Hepatocyte (in vitro differentiated cells): Measurements from ENCODE around the gene NFYC. TPM values are rescaled to one million over a fixed set of nuclear protein-coding genes. Genes with fewer than 3 reads are reported as not detected.

Source experiments
- DNase-seq: peaks from one replicate; pipeline ENCODE4 v3.0.0-alpha.2; 2016; ENCODE audit warnings: low spot score
- H2AFZ ChIP-seq: fragments of 200-600 bp; sonication (generic); 2 replicates; pipeline ENCODE4 v1.6.0; 2016; ENCODE audit warnings: antibody characterized with exemption, mild to moderate bottlenecking
- H3K27ac ChIP-seq: fragments of 200-600 bp; sonication (generic); 2 replicates; pipeline ENCODE4 v1.5.1; 2016; ENCODE audit warnings: mild to moderate bottlenecking
- H3K27me3 ChIP-seq: fragments of 200-600 bp; sonication (generic); 2 replicates; pipeline ENCODE4 v1.6.1; 2016
- H3K36me3 ChIP-seq: fragments of 200-600 bp; sonication (generic); replicated peaks from 2 replicates; pipeline ENCODE4 v1.5.1; 2016; ENCODE audit warnings: low read depth; ENCODE audit not compliant: insufficient read depth
- H3K4me1 ChIP-seq: fragments of 200-600 bp; sonication (generic); 2 replicates; pipeline ENCODE4 v1.5.1; 2016; ENCODE audit warnings: mild to moderate bottlenecking, moderate library complexity; ENCODE audit not compliant: insufficient read depth
- H3K4me2 ChIP-seq: fragments of 200-600 bp; sonication (generic); 2 replicates; pipeline ENCODE4 v1.6.0; 2016
- H3K4me3 ChIP-seq: fragments of 200-600 bp; sonication (generic); 2 replicates; pipeline ENCODE4 v1.5.1; 2016; ENCODE audit warnings: mild to moderate bottlenecking
- H3K79me2 ChIP-seq: fragments of 200-600 bp; sonication (generic); 2 replicates; pipeline ENCODE4 v1.6.0; 2017; ENCODE audit warnings: mild to moderate bottlenecking
- H3K9me2 ChIP-seq: fragments of 200-600 bp; sonication (generic); replicated peaks from 2 replicates; pipeline ENCODE4 v1.6.0; 2017; ENCODE audit warnings: mild to moderate bottlenecking; ENCODE audit not compliant: insufficient read depth
- H3K9me3 ChIP-seq: fragments of 200-600 bp; sonication (generic); 2 replicates; pipeline ENCODE4 v1.5.1; 2016; ENCODE audit warnings: low read depth, mild to moderate bottlenecking
- H4K20me1 ChIP-seq: fragments of 200-600 bp; sonication (generic); 2 replicates; pipeline ENCODE4 v1.6.0; 2016; ENCODE audit warnings: mild to moderate bottlenecking; ENCODE audit not compliant: insufficient read depth, poor library complexity, severe bottlenecking
- CTCF ChIP-seq: fragments of 200-600 bp; sonication (generic); IDR thresholded peaks from 2 replicates; pipeline ENCODE4 v1.5.1; 2016; ENCODE audit warnings: antibody characterized with exemption, mild to moderate bottlenecking; ENCODE audit not compliant: poor library complexity
- EZH2 ChIP-seq: fragments of 200-600 bp; sonication (generic); IDR thresholded peaks from 2 replicates; pipeline ENCODE4 v1.6.1; 2016; ENCODE audit warnings: antibody characterized with exemption, mild to moderate bottlenecking, borderline replicate concordance
- EZH2phosphoT487 ChIP-seq: fragments of 200-600 bp; sonication (generic); IDR thresholded peaks from one replicate; pipeline ENCODE4 v1.6.1; 2018; ENCODE audit warnings: antibody characterized with exemption, mild to moderate bottlenecking, low read depth, moderate library complexity; ENCODE audit not compliant: unreplicated experiment, severe bottlenecking
- WGBS: methylation state at CpG from one replicate; pipeline ENCODE4 v1.1.6; 2016; ENCODE audit warnings: low lambda C conversion rate; ENCODE audit errors: missing lambda C conversion rate; 5-methylcytosine and 5-hydroxymethylcytosine counted together
- polyA plus RNA-seq: library from polyadenylated mRNA; unstranded; fragments of >200 nt; fragmentation: Nextera tagmentation; extraction: Ambion mirVana; gene quantifications from 2 replicates; pipeline ENCODE4 v1.2.1, GENCODE V29; 2016
- total RNA-seq: library from RNA; depleted of rRNA; stranded (reverse); fragments of >200 nt; gene quantifications from 2 replicates; pipeline ENCODE4 v1.2.3, GENCODE V29; 2014

The NFYC gene
- total and polyA plus RNA-seq, 2 experiments from 2014 or later: 44.1 to 52.5 TPM

GRCh38 chr1:40648200-40648599, 43.3 kb upstream of the NFYC start:
- WGBS: 67% methylated on average over 3 of the region's 3 CpGs
- H3K4me1 ChIP-seq: no peaks in the 10 kb centered on the region

GRCh38 chr1:40648928-40649591, 42.4 kb upstream of the NFYC start:
- Histone ChIP-seq H2AFZ (no peak overlapping the region), H3K4me1 (no peaks in the 10 kb centered on the region), H3K36me3 (no peaks in the 10 kb centered on the region), H3K27me3 (peaks cover 13% of the 10 kb centered on the region), H3K79me2 (no peaks in the 10 kb centered on the region), H3K4me3 (no peak overlapping the region), H3K9me3 (no peaks in the 10 kb centered on the region), H3K4me2 (no peak overlapping the region), H3K27ac (no peak overlapping the region), H4K20me1 (no peaks in the 10 kb centered on the region), H3K9me2 (no peaks in the 10 kb centered on the region)
- DNase-seq: no peak
- TF ChIP-seq CTCF (no peak), EZH2 (no peak), EZH2phosphoT487 (no peak)
- whole genome bisulfite sequencing: 91% methylated on average over 15 of the region's 15 CpGs

More at GRCh38 chr1:40648200-40648599, 43.3 kb upstream of the NFYC start:
- TF ChIP-seq EZH2 (no peak), CTCF (no peak), EZH2phosphoT487 (no peak)
- Histone ChIP-seq H3K36me3 (no peaks in the 10 kb centered on the region), H3K4me3 (no peak overlapping the region), H3K9me2 (no peaks in the 10 kb centered on the region), H3K4me2 (no peak overlapping the region), H2AFZ (no peak overlapping the region), H3K27ac (no peak overlapping the region), H4K20me1 (no peaks in the 10 kb centered on the region), H3K27me3 (peaks cover 7% of the 10 kb centered on the region), H3K79me2 (no peaks in the 10 kb centered on the region), H3K9me3 (no peaks in the 10 kb centered on the region)
- DNase-seq: no peak

GRCh38 chr1:40649592-40649930, 41.9 kb upstream of the NFYC start:
- Histone ChIP-seq H3K27ac (no peak overlapping the region), H3K4me2 (no peak overlapping the region), H3K4me1 (no peaks in the 10 kb centered on the region), H3K4me3 (no peak overlapping the region), H4K20me1 (no peaks in the 10 kb centered on the region), H3K79me2 (no peaks in the 10 kb centered on the region), H3K9me3 (no peaks in the 10 kb centered on the region), H3K27me3 (peaks cover 17% of the 10 kb centered on the region), H3K36me3 (no peaks in the 10 kb centered on the region), H3K9me2 (no peaks in the 10 kb centered on the region), H2AFZ (no peak overlapping the region)
- 95% methylated on average over 5 of the region's 5 CpGs for WGBS
- no peak for DNase-seq
- no peak for TF ChIP-seq EZH2phosphoT487
- no peak for TF ChIP-seq EZH2
- no peak for TF ChIP-seq CTCF
